Choroid plexus epithelial cell (primary cell): ENCODE data around the gene MOSPD2.
A peak's percentile ranks its signal among the peaks of the same experiment; 100 is the strongest.

Source experiments
- DNase-seq: peaks from one replicate; pipeline ENCODE4 v3.0.0-alpha.2; 2010; ENCODE audit warnings: low read depth
- H3K4me3 ChIP-seq: 2 replicates; pipeline ENCODE4 v1.5.1; 2011; ENCODE audit warnings: low read depth, mild to moderate bottlenecking, control low read depth, low read length, moderate library complexity
- TF ChIP-seq, protein P1 (sequence below): conservative IDR thresholded peaks from 2 replicates; pipeline ENCODE4 v1.5.1; 2011; ENCODE audit warnings: low read depth, mild to moderate bottlenecking, control low read depth, inconsistent platforms, low read length, moderate library complexity

The MOSPD2 gene

DNA sequence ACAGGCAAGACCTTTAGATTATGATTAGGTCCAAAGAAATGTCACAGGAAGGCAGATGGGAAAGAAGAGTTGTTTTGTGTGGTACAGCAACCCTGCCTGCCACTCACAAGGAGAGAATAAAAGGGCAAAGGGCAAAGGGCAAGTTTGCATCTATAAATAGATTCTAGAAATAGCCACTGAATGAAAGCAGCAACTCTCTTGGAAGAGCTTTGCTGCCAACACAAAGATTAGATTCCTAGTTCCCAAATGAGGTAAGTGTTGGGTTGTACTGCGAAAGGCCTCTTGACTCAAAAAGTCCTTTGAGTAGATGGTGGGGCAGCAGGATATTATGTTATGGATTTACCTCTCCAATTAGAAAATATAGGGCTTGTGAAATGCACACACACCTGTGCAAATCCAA is 61.2 kb downstream of the MOSPD2 start:
- TF ChIP-seq, protein P1, sequence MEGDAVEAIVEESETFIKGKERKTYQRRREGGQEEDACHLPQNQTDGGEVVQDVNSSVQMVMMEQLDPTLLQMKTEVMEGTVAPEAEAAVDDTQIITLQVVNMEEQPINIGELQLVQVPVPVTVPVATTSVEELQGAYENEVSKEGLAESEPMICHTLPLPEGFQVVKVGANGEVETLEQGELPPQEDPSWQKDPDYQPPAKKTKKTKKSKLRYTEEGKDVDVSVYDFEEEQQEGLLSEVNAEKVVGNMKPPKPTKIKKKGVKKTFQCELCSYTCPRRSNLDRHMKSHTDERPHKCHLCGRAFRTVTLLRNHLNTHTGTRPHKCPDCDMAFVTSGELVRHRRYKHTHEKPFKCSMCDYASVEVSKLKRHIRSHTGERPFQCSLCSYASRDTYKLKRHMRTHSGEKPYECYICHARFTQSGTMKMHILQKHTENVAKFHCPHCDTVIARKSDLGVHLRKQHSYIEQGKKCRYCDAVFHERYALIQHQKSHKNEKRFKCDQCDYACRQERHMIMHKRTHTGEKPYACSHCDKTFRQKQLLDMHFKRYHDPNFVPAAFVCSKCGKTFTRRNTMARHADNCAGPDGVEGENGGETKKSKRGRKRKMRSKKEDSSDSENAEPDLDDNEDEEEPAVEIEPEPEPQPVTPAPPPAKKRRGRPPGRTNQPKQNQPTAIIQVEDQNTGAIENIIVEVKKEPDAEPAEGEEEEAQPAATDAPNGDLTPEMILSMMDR, result no peak
- DNase-seq, result peak; percentile 5
- H3K4me3 ChIP-seq, result no peak overlapping the region

DNA sequence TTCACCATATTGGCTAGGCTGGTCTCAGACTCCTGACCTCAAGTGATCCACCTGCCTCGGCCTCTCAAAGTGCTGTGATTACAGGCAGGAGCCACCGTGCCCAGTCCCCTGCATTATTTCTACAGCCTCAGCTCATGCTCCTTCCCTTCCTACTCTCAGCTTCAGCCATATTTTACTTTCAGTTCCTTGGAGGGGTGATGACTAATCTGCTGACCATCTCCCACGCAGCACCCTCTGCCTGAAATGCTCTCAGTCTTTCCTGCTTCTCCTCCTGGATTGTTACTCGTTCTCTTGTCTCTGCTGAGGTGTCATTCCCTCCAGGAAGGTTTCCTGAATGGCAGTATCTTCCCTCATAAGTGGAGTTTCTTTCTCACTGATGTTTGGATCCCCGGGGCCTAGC is 63.3 kb downstream of the MOSPD2 start:
- no peak overlapping the region for H3K4me3 ChIP-seq
- TF ChIP-seq, protein P1, result no peak
- DNase-seq, result peak; percentile 73

- no peak for DNase-seq
- H3K4me3 ChIP-seq, result no peak overlapping the region
- TF ChIP-seq, protein P1, result no peak
These were observed 66.4 kb downstream of the MOSPD2 start for GRCh38 chrX:14939644-14940043.

- TF ChIP-seq, protein P1, result no peak
- no peak overlapping the region for H3K4me3 ChIP-seq
- no peak for DNase-seq
These were observed 68.1 kb downstream of the MOSPD2 start for GRCh38 chrX:14941301-14941700.

DNA sequence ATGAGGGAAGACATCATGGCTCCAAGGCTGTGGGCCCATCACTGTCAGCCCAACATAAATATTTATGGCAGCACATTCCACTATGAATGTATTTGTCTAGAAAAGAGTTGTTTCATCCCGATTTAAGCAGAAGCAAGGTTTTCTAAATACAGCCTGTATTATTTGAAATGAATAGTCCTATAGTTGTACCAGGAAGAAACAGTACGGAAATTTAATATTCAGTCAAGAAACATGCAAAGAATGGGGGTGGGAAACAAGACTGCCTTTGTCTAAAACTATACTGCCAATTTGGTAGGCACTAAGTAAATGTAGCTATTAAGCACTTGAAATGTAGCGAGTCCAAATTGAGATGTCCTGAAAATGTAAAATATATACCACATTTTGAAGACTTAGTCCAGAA is 69.1 kb downstream of the MOSPD2 start:
- no peak for DNase-seq
- TF ChIP-seq, protein P1, result no peak
- no peak overlapping the region for H3K4me3 ChIP-seq

DNA sequence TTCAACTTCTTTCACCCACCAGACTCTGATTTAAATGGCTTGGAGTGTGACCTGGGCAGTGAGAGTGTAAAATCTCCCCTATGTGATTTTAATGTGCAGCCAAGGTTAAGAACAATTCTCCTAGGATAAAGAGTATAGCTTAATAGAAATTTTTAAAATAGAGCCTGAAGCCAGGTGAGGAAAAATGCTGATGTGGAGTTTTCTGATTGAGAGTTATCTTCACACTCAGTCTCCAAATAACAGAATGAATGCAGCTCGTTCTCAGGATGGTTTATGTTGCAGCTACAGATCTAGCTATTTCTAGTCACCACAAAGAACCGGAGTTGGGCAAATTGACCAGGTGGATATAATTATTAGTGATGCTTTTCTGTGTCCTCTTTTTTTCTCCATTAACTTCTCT is 70.7 kb downstream of the MOSPD2 start:
- H3K4me3 ChIP-seq, result no peak overlapping the region
- TF ChIP-seq, protein P1, result no peak
- no peak for DNase-seq

- TF ChIP-seq, protein P1, result no peak
- H3K4me3 ChIP-seq, result no peak overlapping the region
- no peak for DNase-seq
These were observed 73.5 kb downstream of the MOSPD2 start for GRCh38 chrX:14946606-14947155.
